HG03039 (cell line): ENCODE data around the gene PHKB.
"Not testable (repeated sequence)": the region's sequence is repeated elsewhere in the genome, so short reads cannot be mapped to it uniquely, and the experiment has no call there.

Source experiments
- ATAC-seq: cut with Tn5 transposase; IDR thresholded peaks from one replicate; pipeline ENCODE4 v1.9.1; 2021; ENCODE audit warnings: mild to moderate bottlenecking, moderate library complexity; ENCODE audit not compliant: unreplicated experiment

PHKB gene

GRCh38 chr16:47664653-47665325, 203.7 kb downstream of the PHKB start:
- no peak for ATAC-seq

GRCh38 chr16:47666434-47666833, 205.3 kb downstream of the PHKB start:
- ATAC-seq: no peak

GRCh38 chr16:47667956-47668355, 206.8 kb downstream of the PHKB start:
- no peak for ATAC-seq

GRCh38 chr16:47672475-47672874, 211.3 kb downstream of the PHKB start:
- no peak for ATAC-seq

GRCh38 chr16:47676635-47677177, 215.6 kb downstream of the PHKB start:
- no peak for ATAC-seq

GRCh38 chr16:47681571-47681970, 220.4 kb downstream of the PHKB start:
- not testable (repeated sequence) for ATAC-seq

GRCh38 chr16:47687694-47688093, 226.6 kb downstream of the PHKB start:
- ATAC-seq: no peak

- ATAC-seq: no peak
Observed at GRCh38 chr16:47693226-47693625, 232.1 kb downstream of the PHKB start.

GRCh38 chr16:47694543-47694942, 233.4 kb downstream of the PHKB start:
- ATAC-seq: no peak

- no peak for ATAC-seq
Observed at GRCh38 chr16:47695756-47696155, 234.6 kb downstream of the PHKB start.

- ATAC-seq: no peak
Observed at GRCh38 chr16:47697826-47698225, 236.7 kb downstream of the PHKB start.

- no peak for ATAC-seq
Observed at GRCh38 chr16:47699106-47699505, 238.0 kb downstream of the PHKB start.

GRCh38 chr16:47700857-47701587, 239.9 kb downstream of the PHKB start:
- ATAC-seq: no peak

- no peak for ATAC-seq
Observed at GRCh38 chr16:47705266-47705665, 244.1 kb downstream of the PHKB start.

GRCh38 chr16:47711809-47712208, 250.7 kb downstream of the PHKB start:
- ATAC-seq: no peak

GRCh38 chr16:47712276-47713224, 251.4 kb downstream of the PHKB start:
- ATAC-seq: no peak

GRCh38 chr16:47713225-47713595, 252.1 kb downstream of the PHKB start:
- peak; percentile 59 for ATAC-seq

GRCh38 chr16:47715442-47716083, 254.4 kb downstream of the PHKB start:
- ATAC-seq: no peak

- ATAC-seq: no peak
Observed at GRCh38 chr16:47716571-47716970, 255.4 kb downstream of the PHKB start.

- no peak for ATAC-seq
Observed at GRCh38 chr16:47719713-47720112, 258.6 kb downstream of the PHKB start.
